WTC11 (cell line): ENCODE measurements around the gene SFI1. TPM values are rescaled to one million over a fixed set of nuclear protein-coding genes. Genes with fewer than 3 reads are reported as not detected.
A peak's percentile ranks its signal among the peaks of the same experiment; 100 is the strongest.

ENCODE experiments used
- ATAC-seq: fragments of 200-7000 bp; cut with Tn5 transposase; 2 replicates; pipeline ENCODE4 v1.10.0; 2021; ENCODE audit warnings: mild to moderate bottlenecking, moderate library complexity
- CTCF ChIA-PET: fragments of 300-600 bp; sonication (Branson Sonifier 250); formaldehyde crosslinking; loops from one replicate; lab custom pipeline; 2021; ENCODE audit warnings: antibody characterized with exemption; lab: Charles Lee
- POLR2A ChIA-PET: fragments of 350-600 bp; sonication (Branson Sonifier 250); formaldehyde crosslinking; loops from one replicate; lab custom pipeline; 2021; ENCODE audit warnings: antibody characterized with exemption; lab: Charles Lee
- DNase-seq: peaks from one replicate; pipeline ENCODE4 v3.0.0; 2021; ENCODE audit warnings: low spot score
- H3K27ac Mint-ChIP-seq: 2 replicates; pipeline ENCODE4 v1.8.0; 2021; ENCODE audit warnings: mixed read lengths
- H3K27me3 Mint-ChIP-seq: 2 replicates; pipeline ENCODE4 v1.8.0; 2021; ENCODE audit warnings: low read depth, mild to moderate bottlenecking, moderate library complexity, mixed read lengths
- H3K36me3 Mint-ChIP-seq: 2 replicates; pipeline ENCODE4 v1.8.0; 2021; ENCODE audit warnings: mixed read lengths
- H3K4me1 Mint-ChIP-seq: 2 replicates; pipeline ENCODE4 v1.8.0; 2022; ENCODE audit warnings: mixed read lengths
- H3K4me3 Mint-ChIP-seq: 2 replicates; pipeline ENCODE4 v1.8.0; 2021; ENCODE audit warnings: mild to moderate bottlenecking, moderate library complexity, mixed read lengths
- H3K9me3 Mint-ChIP-seq: 2 replicates; pipeline ENCODE4 v1.8.0; 2021; ENCODE audit warnings: mixed read lengths
- E2F5 ChIP-seq: sonication (generic); formaldehyde crosslinking; IDR thresholded peaks from 2 replicates; pipeline ENCODE4 v1.8.1; 2022; ENCODE audit warnings: mild to moderate bottlenecking, moderate library complexity, missing genetic modification reagents
- ETV6 ChIP-seq: sonication (generic); formaldehyde crosslinking; IDR thresholded peaks from 2 replicates; pipeline ENCODE4 v1.8.1; 2022; ENCODE audit warnings: mild to moderate bottlenecking, missing genetic modification reagents
- GABPB1 ChIP-seq: sonication (generic); formaldehyde crosslinking; IDR thresholded peaks from 2 replicates; pipeline ENCODE4 v1.8.1; 2023; ENCODE audit warnings: mild to moderate bottlenecking, missing genetic modification reagents
- IRF1 ChIP-seq: sonication (generic); formaldehyde crosslinking; IDR thresholded peaks from 2 replicates; pipeline ENCODE4 v1.8.0; 2023; ENCODE audit warnings: missing genetic modification reagents
- KAT7 ChIP-seq: sonication (generic); formaldehyde crosslinking; IDR thresholded peaks from 2 replicates; pipeline ENCODE4 v1.8.1; 2023; ENCODE audit warnings: missing genetic modification reagents, mild to moderate bottlenecking, borderline replicate concordance
- NFATC4 ChIP-seq: fragments of 250-450 bp; sonication (Bioruptor Pico); IDR thresholded peaks from 2 replicates; pipeline ENCODE4 v1.9.0; 2021; ENCODE audit warnings: mild to moderate bottlenecking
- NR2C2 ChIP-seq: sonication (generic); formaldehyde crosslinking; IDR thresholded peaks from 2 replicates; pipeline ENCODE4 v1.8.0; 2022; ENCODE audit warnings: mild to moderate bottlenecking, missing genetic modification reagents
- OVOL2 ChIP-seq: fragments of 250-450 bp; sonication (Bioruptor Pico); IDR thresholded peaks from 2 replicates; pipeline ENCODE4 v1.9.0; 2021; ENCODE audit warnings: mild to moderate bottlenecking, borderline replicate concordance
- PRDM15 ChIP-seq: sonication (generic); formaldehyde crosslinking; IDR thresholded peaks from 2 replicates; pipeline ENCODE4 v1.8.0; 2022; ENCODE audit warnings: missing genetic modification reagents
- TCF7 ChIP-seq: sonication (generic); formaldehyde crosslinking; IDR thresholded peaks from 2 replicates; pipeline ENCODE4 v1.8.0; 2022; ENCODE audit warnings: mild to moderate bottlenecking, low read depth, missing genetic modification reagents, moderate library complexity
- ZNF138 ChIP-seq: sonication (generic); formaldehyde crosslinking; conservative IDR thresholded peaks from 2 replicates; pipeline ENCODE4 v1.8.1; 2022; ENCODE audit warnings: mild to moderate bottlenecking, moderate library complexity, missing genetic modification reagents
- ZNF232 ChIP-seq: sonication (generic); formaldehyde crosslinking; IDR thresholded peaks from 2 replicates; pipeline ENCODE4 v1.8.0; 2022; ENCODE audit warnings: mild to moderate bottlenecking, missing genetic modification reagents
- ZNF532 ChIP-seq: fragments of 250-450 bp; sonication (Bioruptor Pico); IDR thresholded peaks from 2 replicates; pipeline ENCODE4 v1.9.0; 2021; ENCODE audit warnings: mild to moderate bottlenecking, borderline replicate concordance
- ZSCAN18 ChIP-seq: fragments of 250-450 bp; sonication (Bioruptor Pico); IDR thresholded peaks from 2 replicates; pipeline ENCODE4 v2.1.2; 2022; ENCODE audit warnings: mild to moderate bottlenecking, moderate library complexity
- total RNA-seq: library from RNA; stranded (reverse); gene quantifications from 3 replicates; pipeline ENCODE4 v1.2.3, GENCODE V29; 2021

The SFI1 gene
- total RNA-seq, 1 experiment from 2014 or later: 43.6 TPM

- no peak for DNase-seq
- Mint-ChIP-seq H3K4me1 (no peaks in the 10 kb centered on the region), H3K36me3 (peaks cover 19% of the 10 kb centered on the region), H3K27me3 (no peaks in the 10 kb centered on the region), H3K9me3 (no peaks in the 10 kb centered on the region), H3K4me3 (no peak overlapping the region), H3K27ac (no peak overlapping the region)
- peak; percentile 19; the same call in 1 of the 2 replicates for TF ChIP-seq GABPB1 (CRISPR knock-in tag)
- TF ChIP-seq E2F5 (CRISPR knock-in tag): no peak
- no peak for TF ChIP-seq NR2C2 (CRISPR knock-in tag)
- no peak for TF ChIP-seq ETV6 (CRISPR knock-in tag)
- TF ChIP-seq IRF1 (CRISPR knock-in tag): no peak
- TF ChIP-seq ZNF532 (CRISPR knock-in tag): no peak
- TF ChIP-seq ZSCAN18 (CRISPR knock-in tag): no peak
- no peak for TF ChIP-seq ZNF138
- ChIA-PET POLR2A (no interaction called here), CTCF (interaction anchor here (1.0 kb wide), 1 partner anchor 79 kb away, joined by 3 read pairs; no protein-coding TSS in a partner anchor)
- ATAC-seq: no peak
Observed at GRCh38 chr22:31586137-31586920, 90.0 kb downstream of the SFI1 start.

GRCh38 chr22:31588970-31589675 is 92.8 kb downstream of the SFI1 start:
- no peak overlapping the region for H3K27ac Mint-ChIP-seq
- H3K4me1 Mint-ChIP-seq: no peaks in the 10 kb centered on the region
- no peak overlapping the region for H3K4me3 Mint-ChIP-seq
- POLR2A ChIA-PET: no interaction called here
- H3K36me3 Mint-ChIP-seq: peaks cover 22% of the 10 kb centered on the region
- DNase-seq (no peak), ATAC-seq (no peak)
- H3K27me3 Mint-ChIP-seq: no peaks in the 10 kb centered on the region
- no peaks in the 10 kb centered on the region for H3K9me3 Mint-ChIP-seq
- CTCF ChIA-PET: no interaction called here
- no peak for TF ChIP-seq E2F5 (CRISPR knock-in tag)
- no peak for TF ChIP-seq NFATC4 (CRISPR knock-in tag)
- no peak for TF ChIP-seq TCF7 (CRISPR knock-in tag)
- no peak for TF ChIP-seq PRDM15 (CRISPR knock-in tag)
- no peak for TF ChIP-seq KAT7 (CRISPR knock-in tag)
- no peak for TF ChIP-seq ZNF532 (CRISPR knock-in tag)
- no peak for TF ChIP-seq ZNF232 (CRISPR knock-in tag)
- TF ChIP-seq OVOL2: no peak
